GM23338 (cell line): ENCODE measurements around the gene ULK4. TPM values are rescaled to one million over a fixed set of nuclear protein-coding genes. Genes with fewer than 3 reads are reported as not detected.

Source experiments
- ATAC-seq: fragments of 200-7000 bp; cut with Tn5 transposase; 3 replicates; pipeline ENCODE4 v1.9.1; 2020
- DNase-seq: peaks from one replicate; pipeline ENCODE4 v3.0.0-alpha.2; 2015; ENCODE audit warnings: low spot score
- H2AFZ ChIP-seq: fragments of 200-600 bp; sonication (generic); 2 replicates; pipeline ENCODE4 v1.8.0; 2016; ENCODE audit warnings: antibody characterized with exemption, mild to moderate bottlenecking, moderate library complexity
- H3F3A ChIP-seq: fragments of 200-600 bp; sonication (generic); replicated peaks from 2 replicates; pipeline ENCODE4 v1.8.0; 2017; ENCODE audit warnings: antibody characterized with exemption, mixed run types, low read depth
- H3K27ac ChIP-seq: fragments of 200-600 bp; sonication (generic); 2 replicates; pipeline ENCODE4 v1.6.1; 2016; ENCODE audit warnings: low read depth
- H3K27me3 ChIP-seq: fragments of 200-600 bp; sonication (generic); 2 replicates; pipeline ENCODE4 v1.8.0; 2016; ENCODE audit warnings: mild to moderate bottlenecking, mixed run types, moderate library complexity; ENCODE audit not compliant: insufficient read depth
- H3K36me3 ChIP-seq: fragments of 200-600 bp; sonication (generic); 2 replicates; pipeline ENCODE4 v1.8.0; 2016; ENCODE audit warnings: mild to moderate bottlenecking; ENCODE audit not compliant: insufficient read depth
- H3K4me1 ChIP-seq: fragments of 200-600 bp; sonication (generic); 2 replicates; pipeline ENCODE4 v1.8.0; 2016; ENCODE audit warnings: mild to moderate bottlenecking, moderate library complexity; ENCODE audit not compliant: insufficient read depth
- H3K4me2 ChIP-seq: fragments of 200-600 bp; sonication (generic); 2 replicates; pipeline ENCODE4 v1.7.1; 2017; ENCODE audit warnings: mixed run types
- H3K4me3 ChIP-seq: fragments of 200-600 bp; sonication (generic); 2 replicates; pipeline ENCODE4 v1.6.1; 2016; ENCODE audit warnings: mixed run types
- H3K79me2 ChIP-seq: fragments of 200-600 bp; sonication (generic); replicated peaks from 2 replicates; pipeline ENCODE4 v1.8.0; 2017; ENCODE audit warnings: mild to moderate bottlenecking; ENCODE audit not compliant: insufficient read depth
- H3K9me2 ChIP-seq: fragments of 200-600 bp; sonication (generic); 2 replicates; pipeline ENCODE4 v1.8.0; 2017; ENCODE audit not compliant: insufficient read depth
- H4K20me1 ChIP-seq: fragments of 200-600 bp; sonication (generic); replicated peaks from 2 replicates; pipeline ENCODE4 v1.8.0; 2017; ENCODE audit warnings: mild to moderate bottlenecking; ENCODE audit not compliant: insufficient read depth
- H3K27ac Mint-ChIP-seq: 2 replicates; pipeline ENCODE4 v1.8.0; 2020; ENCODE audit warnings: inconsistent platforms, mild to moderate bottlenecking, moderate library complexity, mixed read lengths
- H3K27me3 Mint-ChIP-seq: 3 replicates; pipeline ENCODE4 v1.8.0; 2022; ENCODE audit warnings: low read depth, mild to moderate bottlenecking, moderate library complexity, mixed read lengths, inconsistent platforms; ENCODE audit not compliant: insufficient read depth, poor library complexity
- H3K36me3 Mint-ChIP-seq: 3 replicates; pipeline ENCODE4 v1.8.0; 2021; ENCODE audit warnings: low read depth, mild to moderate bottlenecking, inconsistent platforms, moderate library complexity, mixed read lengths
- H3K4me1 Mint-ChIP-seq: 3 replicates; pipeline ENCODE4 v1.8.0; 2020; ENCODE audit warnings: mild to moderate bottlenecking, inconsistent platforms, mixed read lengths
- H3K4me3 Mint-ChIP-seq: 3 replicates; pipeline ENCODE4 v1.8.0; 2021; ENCODE audit warnings: moderate library complexity, mild to moderate bottlenecking, inconsistent platforms, mixed read lengths
- H3K9me3 Mint-ChIP-seq: 3 replicates; pipeline ENCODE4 v1.8.0; 2020; ENCODE audit warnings: moderate library complexity, mild to moderate bottlenecking, inconsistent platforms, mixed read lengths
- CREB1 ChIP-seq: fragments of 250-450 bp; sonication (Bioruptor Pico); IDR thresholded peaks from 2 replicates; pipeline ENCODE4 v1.5.0; 2020; ENCODE audit warnings: low read depth, mild to moderate bottlenecking, moderate library complexity
- ETS1 ChIP-seq: IDR thresholded peaks from 2 replicates; pipeline ENCODE4 v1.6.1; 2016; ENCODE audit warnings: antibody characterized with exemption
- EZH2 ChIP-seq: fragments of 200-600 bp; sonication (generic); IDR thresholded peaks from one replicate; pipeline ENCODE4 v1.8.0; 2017; ENCODE audit warnings: antibody characterized with exemption, mild to moderate bottlenecking, low read depth; ENCODE audit not compliant: unreplicated experiment
- NANOG ChIP-seq: IDR thresholded peaks from 2 replicates; pipeline ENCODE4 v1.6.1; 2016; ENCODE audit warnings: antibody characterized with exemption, borderline replicate concordance
- POLR2AphosphoS5 ChIP-seq: IDR thresholded peaks from 2 replicates; pipeline ENCODE4 v1.6.1; 2016; ENCODE audit warnings: antibody characterized with exemption, low read depth
- ZNF114 ChIP-seq: fragments of 250-450 bp; sonication (Bioruptor Pico); IDR thresholded peaks from 2 replicates; pipeline ENCODE4 v1.5.0; 2020; ENCODE audit warnings: mild to moderate bottlenecking, moderate library complexity
- ZNF331 ChIP-seq: fragments of 250-450 bp; sonication (Bioruptor Pico); IDR thresholded peaks from 2 replicates; pipeline ENCODE4 v1.5.0; 2020; ENCODE audit warnings: low read depth, mild to moderate bottlenecking, moderate library complexity
- polyA plus RNA-seq: library from polyadenylated mRNA; unstranded; fragments of >200 nt; fragmentation: Nextera tagmentation; extraction: Ambion mirVana; gene quantifications from 2 replicates; pipeline ENCODE4 v1.2.1, GENCODE V29; 2016
- total RNA-seq: library from RNA; depleted of rRNA; stranded (reverse); fragments of >200 nt; shearing (Covaris generic); gene quantifications from 2 replicates; pipeline ENCODE4 v1.2.3, GENCODE V29; 2014

The ULK4 gene
- total and polyA plus RNA-seq, 2 experiments from 2014 or later = 20.8 to 41.4 TPM

GRCh38 chr3:41213588-41213987 lies 748.3 kb downstream of the ULK4 start:
- DNase-seq = no peak
- ATAC-seq = no peak

GRCh38 chr3:41212088-41212487 lies 749.8 kb downstream of the ULK4 start:
- peaks cover 72% of the 10 kb centered on the region for H4K20me1 ChIP-seq
- peaks cover 78% of the 10 kb centered on the region for H3K4me1 Mint-ChIP-seq
- no peak overlapping the region for H3K27ac ChIP-seq
- H3K4me3 Mint-ChIP-seq = no peak overlapping the region
- no peak overlapping the region for H3K4me3 ChIP-seq
- no peaks in the 10 kb centered on the region for H3K36me3 ChIP-seq
- DNase-seq (no peak), ATAC-seq (no peak)
- peaks cover 11% of the 10 kb centered on the region; the same call in 2 of the 3 replicates for H3K36me3 Mint-ChIP-seq
- no peak overlapping the region for H3K4me2 ChIP-seq
- no peak overlapping the region for H3K27ac Mint-ChIP-seq
- H3K4me1 ChIP-seq = peaks cover 73% of the 10 kb centered on the region
- peaks cover 2% of the 10 kb centered on the region for H3K27me3 Mint-ChIP-seq
- H3K9me2 ChIP-seq = no peaks in the 10 kb centered on the region
- no peak overlapping the region for H2AFZ ChIP-seq
- TF ChIP-seq ETS1 (no peak), POLR2AphosphoS5 (no peak), EZH2 (no peak), NANOG (no peak), ZNF331 (CRISPR knock-in tag) (no peak), ZNF114 (CRISPR knock-in tag) (no peak)
- H3K9me3 Mint-ChIP-seq = no peaks in the 10 kb centered on the region
- peaks cover 100% of the 10 kb centered on the region for H3K79me2 ChIP-seq
- no peaks in the 10 kb centered on the region for H3F3A ChIP-seq
- no peaks in the 10 kb centered on the region for H3K27me3 ChIP-seq

More at GRCh38 chr3:41213588-41213987, 748.3 kb downstream of the ULK4 start:
- H2AFZ ChIP-seq = no peak overlapping the region
- Mint-ChIP-seq H3K27me3 (peaks cover 2% of the 10 kb centered on the region), H3K9me3 (no peaks in the 10 kb centered on the region), H3K36me3 (peaks cover 8% of the 10 kb centered on the region; the same call in 2 of the 3 replicates), H3K27ac (no peak overlapping the region), H3K4me3 (peak overlapping the region; percentile 43; the same call in 2 of the 3 replicates), H3K4me1 (peaks cover 69% of the 10 kb centered on the region)
- H3K79me2 ChIP-seq = peaks cover 100% of the 10 kb centered on the region
- H3K27ac ChIP-seq = no peak overlapping the region
- H3K4me1 ChIP-seq = peaks cover 62% of the 10 kb centered on the region
- no peak for TF ChIP-seq EZH2
- no peak for TF ChIP-seq ZNF114 (CRISPR knock-in tag)
- TF ChIP-seq ZNF331 (CRISPR knock-in tag) = no peak
- TF ChIP-seq CREB1 = no peak
- peak overlapping the region; percentile 30 for H3K4me2 ChIP-seq
- no peak overlapping the region; the same call in 1 of the 2 replicates for H3K4me3 ChIP-seq
- no peaks in the 10 kb centered on the region for H3F3A ChIP-seq
- no peaks in the 10 kb centered on the region for H3K9me2 ChIP-seq
- H4K20me1 ChIP-seq = peaks cover 69% of the 10 kb centered on the region
- no peaks in the 10 kb centered on the region for H3K36me3 ChIP-seq
- no peaks in the 10 kb centered on the region for H3K27me3 ChIP-seq

GRCh38 chr3:41210966-41211365 lies 750.9 kb downstream of the ULK4 start:
- peaks cover 75% of the 10 kb centered on the region for H3K4me1 ChIP-seq
- no peak for DNase-seq
- H3K36me3 Mint-ChIP-seq = peaks cover 11% of the 10 kb centered on the region; the same call in 2 of the 3 replicates
- no peaks in the 10 kb centered on the region for H3F3A ChIP-seq
- H3K4me3 Mint-ChIP-seq = no peak overlapping the region
- ATAC-seq = no peak
- H3K4me3 ChIP-seq = no peak overlapping the region
- H3K79me2 ChIP-seq = peaks cover 100% of the 10 kb centered on the region
- H3K4me1 Mint-ChIP-seq = peaks cover 80% of the 10 kb centered on the region
- peaks cover 83% of the 10 kb centered on the region for H4K20me1 ChIP-seq
- peaks cover 2% of the 10 kb centered on the region for H3K27me3 Mint-ChIP-seq
- no peak overlapping the region for H3K27ac ChIP-seq
- no peak overlapping the region for H3K27ac Mint-ChIP-seq
- H3K9me2 ChIP-seq = no peaks in the 10 kb centered on the region
- no peaks in the 10 kb centered on the region for H3K9me3 Mint-ChIP-seq
- H2AFZ ChIP-seq = no peak overlapping the region
- no peaks in the 10 kb centered on the region for H3K36me3 ChIP-seq
- H3K4me2 ChIP-seq = no peak overlapping the region
- no peaks in the 10 kb centered on the region for H3K27me3 ChIP-seq
- TF ChIP-seq ETS1 = no peak
- TF ChIP-seq CREB1 = no peak
- no peak for TF ChIP-seq EZH2
- TF ChIP-seq ZNF331 (CRISPR knock-in tag) = no peak
